HL-60 (cell line): Measurements from ENCODE around the gene SCYL2.

Source experiments
- GABPA ChIP-seq: IDR thresholded peaks from 2 replicates; pipeline ENCODE4 v1.6.1; 2012; ENCODE audit warnings: low read depth
- TF ChIP-seq, protein P1 (sequence below): IDR thresholded peaks from one replicate; pipeline ENCODE4 v1.5.1; 2011; ENCODE audit warnings: low read length, control low read depth, inconsistent platforms; ENCODE audit not compliant: insufficient read depth

DNA sequence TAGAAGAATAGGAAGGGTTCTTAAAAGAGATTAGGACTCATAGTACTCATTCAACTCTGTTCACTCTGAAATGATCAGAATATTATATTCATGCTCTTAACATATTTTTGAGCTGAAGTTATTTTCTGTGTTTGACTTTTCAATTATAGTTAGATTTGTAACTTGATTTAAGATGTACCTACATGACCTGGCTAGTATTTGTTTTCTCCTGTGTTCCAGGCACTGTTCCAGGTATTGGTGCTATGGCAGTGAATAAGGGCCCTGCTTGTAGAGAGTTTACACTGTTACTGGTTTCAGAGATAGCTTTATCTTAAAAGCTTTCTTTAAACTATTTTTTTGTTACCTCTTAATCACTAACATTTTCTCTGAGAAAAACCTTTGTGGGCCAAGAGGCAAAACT is 70.8 kb downstream of the SCYL2 start:
- TF ChIP-seq, protein P1, sequence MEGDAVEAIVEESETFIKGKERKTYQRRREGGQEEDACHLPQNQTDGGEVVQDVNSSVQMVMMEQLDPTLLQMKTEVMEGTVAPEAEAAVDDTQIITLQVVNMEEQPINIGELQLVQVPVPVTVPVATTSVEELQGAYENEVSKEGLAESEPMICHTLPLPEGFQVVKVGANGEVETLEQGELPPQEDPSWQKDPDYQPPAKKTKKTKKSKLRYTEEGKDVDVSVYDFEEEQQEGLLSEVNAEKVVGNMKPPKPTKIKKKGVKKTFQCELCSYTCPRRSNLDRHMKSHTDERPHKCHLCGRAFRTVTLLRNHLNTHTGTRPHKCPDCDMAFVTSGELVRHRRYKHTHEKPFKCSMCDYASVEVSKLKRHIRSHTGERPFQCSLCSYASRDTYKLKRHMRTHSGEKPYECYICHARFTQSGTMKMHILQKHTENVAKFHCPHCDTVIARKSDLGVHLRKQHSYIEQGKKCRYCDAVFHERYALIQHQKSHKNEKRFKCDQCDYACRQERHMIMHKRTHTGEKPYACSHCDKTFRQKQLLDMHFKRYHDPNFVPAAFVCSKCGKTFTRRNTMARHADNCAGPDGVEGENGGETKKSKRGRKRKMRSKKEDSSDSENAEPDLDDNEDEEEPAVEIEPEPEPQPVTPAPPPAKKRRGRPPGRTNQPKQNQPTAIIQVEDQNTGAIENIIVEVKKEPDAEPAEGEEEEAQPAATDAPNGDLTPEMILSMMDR: no peak
- no peak for TF ChIP-seq GABPA
